Subcutaneous adipose tissue (tissue), 4 donors: Measurements from ENCODE around the gene C8G. TPM values are rescaled to one million over a fixed set of nuclear protein-coding genes. Genes with fewer than 3 reads are reported as not detected.

ENCODE experiments used
- total RNA-seq, 4 donors: library from RNA; depleted of rRNA; stranded (reverse); fragments of >200 nt; gene quantifications; one replicate each; pipeline ENCODE4 v1.1.0, GENCODE V29; 2016
- TF ChIP-seq, protein P1 (sequence below): fragments of 450-650 bp; IDR thresholded peaks from one replicate; pipeline ENCODE4 v1.5.1; 2016; ENCODE audit warnings: low read depth, mild to moderate bottlenecking, control low read depth, antibody characterized with exemption, moderate library complexity

C8G gene
- total RNA-seq, 4 donors from 2014 or later = 2.6 TPM; not detected in 3

DNA sequence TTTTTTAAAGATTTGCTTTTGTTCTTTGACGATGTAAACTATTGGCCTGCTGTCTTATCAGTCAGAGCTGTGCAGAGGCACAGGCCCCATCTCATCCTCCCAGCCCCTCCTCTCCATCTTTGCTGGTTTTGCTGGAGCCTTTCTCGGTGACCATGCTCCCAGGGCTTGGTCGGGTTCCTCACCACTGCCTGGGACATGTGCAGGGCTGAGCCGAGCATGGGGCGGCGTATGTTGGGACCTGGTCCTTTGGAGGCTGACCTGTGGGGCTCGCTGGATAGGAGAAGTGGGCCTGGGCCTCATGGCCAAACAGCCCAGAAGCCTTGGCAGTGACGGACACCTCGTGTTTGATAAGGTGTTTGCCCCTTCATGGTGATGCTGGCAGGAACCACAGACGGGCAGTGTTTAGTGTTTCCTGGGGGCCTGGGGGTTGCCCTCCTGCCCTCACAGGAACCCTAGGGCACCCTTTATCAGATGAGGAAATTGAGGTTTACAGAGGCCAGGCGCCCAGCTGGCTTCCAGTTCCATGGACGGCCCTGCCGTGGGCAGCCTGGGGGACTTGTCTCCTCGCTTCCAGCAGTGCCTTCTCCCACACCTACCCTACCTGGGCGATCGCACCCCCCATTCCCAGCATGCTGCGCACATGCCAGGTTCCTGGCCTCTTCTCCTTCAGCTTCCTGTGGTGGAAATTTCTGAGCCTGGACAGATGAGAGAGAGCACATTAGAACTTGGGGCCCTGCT, 31.2 kb upstream of the C8G start:
- TF ChIP-seq, protein P1, sequence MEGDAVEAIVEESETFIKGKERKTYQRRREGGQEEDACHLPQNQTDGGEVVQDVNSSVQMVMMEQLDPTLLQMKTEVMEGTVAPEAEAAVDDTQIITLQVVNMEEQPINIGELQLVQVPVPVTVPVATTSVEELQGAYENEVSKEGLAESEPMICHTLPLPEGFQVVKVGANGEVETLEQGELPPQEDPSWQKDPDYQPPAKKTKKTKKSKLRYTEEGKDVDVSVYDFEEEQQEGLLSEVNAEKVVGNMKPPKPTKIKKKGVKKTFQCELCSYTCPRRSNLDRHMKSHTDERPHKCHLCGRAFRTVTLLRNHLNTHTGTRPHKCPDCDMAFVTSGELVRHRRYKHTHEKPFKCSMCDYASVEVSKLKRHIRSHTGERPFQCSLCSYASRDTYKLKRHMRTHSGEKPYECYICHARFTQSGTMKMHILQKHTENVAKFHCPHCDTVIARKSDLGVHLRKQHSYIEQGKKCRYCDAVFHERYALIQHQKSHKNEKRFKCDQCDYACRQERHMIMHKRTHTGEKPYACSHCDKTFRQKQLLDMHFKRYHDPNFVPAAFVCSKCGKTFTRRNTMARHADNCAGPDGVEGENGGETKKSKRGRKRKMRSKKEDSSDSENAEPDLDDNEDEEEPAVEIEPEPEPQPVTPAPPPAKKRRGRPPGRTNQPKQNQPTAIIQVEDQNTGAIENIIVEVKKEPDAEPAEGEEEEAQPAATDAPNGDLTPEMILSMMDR = no peak

DNA sequence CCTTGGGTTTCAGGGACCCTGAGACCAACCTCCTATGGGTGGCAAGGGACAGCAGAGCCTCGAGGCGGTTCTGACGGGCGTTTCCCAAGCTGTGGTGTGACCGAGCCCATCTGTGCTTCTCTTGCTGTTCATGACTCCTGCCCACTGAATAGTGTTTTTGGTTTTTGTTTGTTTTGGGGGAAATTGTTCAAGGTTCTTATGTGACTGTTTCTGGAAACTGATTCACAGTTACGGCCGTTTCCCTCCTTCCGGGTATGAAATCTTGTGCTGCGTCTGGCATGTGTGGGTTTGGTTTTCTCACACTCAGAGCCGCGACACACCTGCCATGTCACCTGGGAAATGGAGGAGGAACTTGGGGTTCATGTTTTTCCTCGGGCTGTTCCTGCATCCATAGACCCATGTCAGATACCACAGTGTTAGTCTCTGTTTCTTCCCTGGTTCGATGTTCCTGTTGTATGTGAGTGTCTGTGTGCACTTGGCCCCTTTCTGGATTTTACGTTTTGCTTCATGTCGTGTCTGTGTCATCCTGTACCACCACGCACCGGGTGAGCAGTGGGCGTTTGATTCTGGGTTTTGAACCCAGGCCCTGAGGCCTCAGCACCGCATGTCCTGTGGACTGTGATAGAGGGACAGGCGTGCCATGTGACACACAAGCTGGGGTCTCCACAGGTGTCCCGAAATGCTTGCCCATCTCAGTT, 29.3 kb upstream of the C8G start:
- TF ChIP-seq, protein P1 = no peak

DNA sequence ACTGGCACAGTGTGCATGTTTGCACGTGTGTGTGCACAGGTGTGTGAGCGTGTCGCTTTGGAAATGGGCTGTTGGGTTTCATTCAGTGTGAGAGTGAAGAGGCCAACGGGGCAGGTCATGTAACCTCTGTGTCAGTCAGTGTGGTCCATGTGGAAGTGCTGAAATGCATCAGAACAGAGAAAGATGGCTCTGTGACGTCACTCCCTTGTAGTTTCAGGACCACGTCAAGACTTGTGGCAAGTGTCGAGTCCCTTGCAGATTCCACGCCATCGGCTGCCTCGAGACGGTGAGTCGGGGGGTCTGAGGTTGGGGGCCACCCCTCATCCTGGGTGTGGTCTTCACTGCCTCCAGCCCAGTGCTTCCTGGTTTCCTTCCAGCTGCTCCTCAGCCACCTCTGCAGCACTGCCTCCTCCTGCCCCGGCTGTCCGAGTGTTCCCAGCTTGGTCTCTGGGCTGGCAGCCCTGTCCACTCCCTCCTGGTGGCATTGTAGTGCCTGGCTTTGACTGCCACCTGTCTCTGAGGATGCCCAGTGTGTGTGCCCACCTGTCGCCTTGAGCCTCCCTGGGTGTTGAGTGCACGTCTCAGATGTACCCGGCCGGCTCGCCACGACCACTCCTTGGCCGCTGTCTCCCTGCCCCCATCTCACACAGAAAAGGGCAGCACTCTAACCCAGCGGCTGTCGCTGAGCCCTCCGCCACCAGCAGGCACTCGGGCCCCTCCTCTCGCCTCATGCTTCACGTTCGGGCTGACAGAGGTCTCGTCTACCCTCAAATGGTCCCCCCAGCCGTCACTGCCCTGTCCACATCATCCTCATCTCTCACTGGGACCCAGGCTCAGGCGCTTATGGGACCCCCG, 28.5 kb upstream of the C8G start:
- TF ChIP-seq, protein P1 = no peak

DNA sequence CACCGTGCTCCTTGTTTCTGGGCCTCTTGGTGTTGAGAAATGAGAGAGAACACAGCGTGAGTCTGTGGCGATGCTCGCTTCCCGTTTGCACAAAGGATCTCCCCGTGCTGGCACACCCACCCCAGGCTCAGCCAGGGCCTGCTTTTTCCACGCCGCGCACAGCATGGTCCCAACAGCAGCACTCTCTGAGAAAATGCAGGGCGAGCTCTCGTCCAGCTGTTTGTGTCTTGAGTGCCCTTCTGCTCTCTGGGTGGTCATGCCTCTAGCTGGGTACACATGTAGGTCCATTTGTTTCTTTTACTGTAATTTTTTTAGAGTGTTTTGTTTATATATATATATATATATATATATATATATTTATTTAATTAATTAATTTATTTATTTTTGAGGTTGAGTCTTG, 27.1 kb upstream of the C8G start:
- TF ChIP-seq, protein P1 = no peak

DNA sequence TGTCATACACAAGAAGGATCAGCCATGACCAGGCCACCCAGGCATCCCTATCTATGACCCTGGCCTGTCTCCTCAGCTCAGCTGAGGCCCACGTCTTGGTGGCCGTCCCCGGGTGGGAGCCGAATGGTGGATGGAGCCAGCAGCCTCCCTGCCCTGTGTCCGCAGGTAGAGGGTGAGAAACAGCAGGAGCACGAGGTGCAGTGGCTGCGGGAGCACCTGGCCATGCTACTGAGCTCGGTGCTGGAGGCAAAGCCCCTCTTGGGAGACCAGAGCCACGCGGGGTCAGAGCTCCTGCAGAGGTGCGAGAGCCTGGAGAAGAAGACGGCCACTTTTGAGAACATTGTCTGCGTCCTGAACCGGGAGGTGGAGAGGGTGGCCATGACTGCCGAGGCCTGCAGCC, 25.0 kb upstream of the C8G start:
- TF ChIP-seq, protein P1 = no peak

DNA sequence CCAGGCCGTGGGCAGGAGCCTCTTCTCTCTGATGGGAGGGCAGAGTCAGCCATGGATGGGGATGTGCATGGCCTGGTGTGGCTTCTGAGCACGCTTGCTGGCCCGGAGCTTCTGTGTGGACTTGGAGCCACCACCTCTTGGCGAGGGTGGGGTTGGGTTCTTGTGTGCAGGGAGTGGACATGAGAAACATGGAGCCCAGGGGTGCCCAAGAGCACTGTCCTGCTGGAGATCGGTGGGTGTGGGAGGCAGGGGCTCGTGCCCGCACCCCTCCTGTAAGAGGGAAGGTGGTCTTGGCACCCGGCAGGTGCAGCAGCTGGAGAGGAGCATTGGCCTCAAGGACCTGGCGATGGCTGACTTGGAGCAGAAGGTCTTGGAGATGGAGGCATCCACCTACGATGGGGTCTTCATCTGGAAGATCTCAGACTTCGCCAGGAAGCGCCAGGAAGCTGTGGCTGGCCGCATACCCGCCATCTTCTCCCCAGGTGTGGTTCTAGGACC, 24.3 kb upstream of the C8G start:
- TF ChIP-seq, protein P1 = no peak
